ENCODE data around the gene PTGIS.

Gene PTGIS

DNA sequence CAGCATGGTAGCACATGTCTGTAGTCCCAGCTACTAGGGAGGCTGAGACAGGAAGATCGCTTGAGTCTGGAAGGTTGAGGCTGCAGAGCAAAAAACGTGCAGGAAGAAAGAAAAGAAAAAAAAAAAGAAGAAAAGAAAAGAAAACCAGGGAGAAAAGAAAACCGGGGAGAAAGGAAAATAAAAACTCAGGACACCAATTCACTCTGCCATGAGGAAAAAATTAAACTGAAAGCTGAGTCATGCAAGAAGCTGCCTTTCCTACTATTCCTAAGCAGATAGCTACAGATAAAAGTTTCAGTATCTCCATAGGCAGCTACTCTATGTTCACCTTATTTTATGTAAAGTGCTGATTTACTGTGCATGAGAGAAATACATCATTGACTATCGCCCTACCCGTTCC is 10.5 kb downstream of the PTGIS start:
- DNase-seq, result no peak

DNA sequence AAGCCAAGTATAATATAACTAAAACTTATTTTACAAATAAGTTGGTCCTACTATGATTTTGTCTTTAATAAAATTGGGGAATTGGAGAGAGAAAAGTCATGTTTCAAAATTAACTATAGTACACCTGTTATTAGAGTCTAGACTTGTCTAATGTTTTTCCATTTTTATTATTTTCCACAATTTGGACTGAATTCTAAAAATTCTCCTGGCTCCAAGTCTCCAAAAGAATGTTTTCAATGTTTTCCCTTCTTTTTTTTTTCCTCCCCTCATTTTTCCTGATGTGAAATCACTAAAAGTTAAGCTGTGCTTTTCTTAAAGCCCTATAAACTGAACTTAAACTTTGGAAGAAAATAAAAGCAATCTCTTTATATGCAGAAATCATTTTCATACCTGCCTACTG is 11.3 kb downstream of the PTGIS start:
- DNase-seq, result no peak

DNA sequence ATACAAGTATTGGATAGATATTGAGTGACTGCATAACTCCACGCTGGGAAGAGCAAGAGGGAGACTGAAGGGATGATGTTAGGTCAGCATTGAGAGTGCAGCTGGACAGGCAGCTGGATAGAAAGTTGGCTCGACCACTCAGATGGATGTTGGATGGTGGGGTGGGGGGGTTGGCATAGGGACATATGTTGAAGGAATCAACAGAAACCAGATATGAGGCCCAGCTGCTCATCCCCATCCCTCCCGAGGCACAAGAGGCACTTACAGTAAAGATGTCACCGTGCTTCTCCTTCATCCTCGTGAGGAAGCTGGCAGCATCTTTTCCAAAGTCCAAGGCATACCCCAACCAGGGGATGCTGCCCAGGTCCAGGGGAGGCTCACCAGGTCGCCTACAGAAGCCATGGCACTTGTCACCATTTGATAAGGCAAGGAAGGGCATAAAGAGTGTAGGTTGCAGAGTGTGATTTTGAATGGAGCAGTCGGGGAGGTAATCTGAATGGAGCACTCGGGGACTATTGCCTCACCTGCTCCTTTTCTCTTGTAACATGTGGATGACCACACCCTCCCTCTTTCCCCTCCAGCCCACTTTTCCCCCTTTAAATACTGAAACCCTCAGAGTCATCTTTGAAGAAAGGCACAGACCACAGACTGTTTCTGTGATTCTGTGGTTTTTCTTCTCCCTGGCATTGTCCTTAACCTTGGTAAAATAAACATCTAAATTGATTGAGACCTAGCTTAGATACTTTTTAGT is 18.0 kb downstream of the PTGIS start:
- DNase-seq, result no peak

DNA sequence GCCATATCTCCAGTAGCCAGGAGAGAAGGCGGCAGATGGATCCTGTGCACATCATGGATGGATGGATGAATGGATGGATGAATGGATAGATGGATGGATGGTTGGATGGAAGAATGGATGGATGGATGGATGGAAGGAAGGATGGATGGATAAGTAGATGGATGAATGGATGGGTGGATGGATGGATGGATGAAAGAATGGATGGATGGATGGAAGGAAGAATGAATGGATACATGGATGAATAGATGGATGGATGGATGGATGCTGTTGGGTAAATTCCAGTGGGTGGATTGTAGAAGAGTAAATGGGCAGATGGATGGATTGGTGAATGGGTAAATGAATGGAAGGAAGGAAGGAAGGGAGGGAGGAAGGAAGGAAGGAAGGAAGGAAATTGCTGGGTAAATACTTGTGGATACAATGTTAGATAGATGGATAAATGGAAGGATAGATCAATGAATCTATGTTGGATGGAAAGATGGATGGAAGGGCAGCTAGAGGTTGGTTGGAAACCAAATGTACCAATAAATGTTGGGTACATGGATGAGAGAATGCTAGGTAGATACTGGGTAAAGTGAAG is 19.5 kb downstream of the PTGIS start:
- no peak for DNase-seq

DNA sequence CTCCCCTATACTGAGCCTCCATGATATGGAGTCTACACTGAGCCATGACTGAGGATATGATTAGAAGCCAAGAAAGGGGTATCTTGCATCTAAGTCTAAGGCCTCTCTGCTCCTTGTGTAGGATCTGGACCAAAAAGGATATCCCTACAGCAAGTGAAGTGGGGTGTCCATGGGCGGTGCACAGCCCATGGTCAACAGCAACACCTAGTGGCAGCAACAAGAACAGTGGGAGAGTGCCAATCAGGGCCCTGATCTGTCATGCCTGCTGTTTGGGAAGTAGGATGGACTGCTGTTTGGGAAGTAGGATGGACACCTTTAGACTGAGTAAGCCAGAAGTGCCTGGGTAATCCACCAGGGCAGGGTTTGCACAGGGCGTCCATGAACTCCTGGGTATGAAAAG is 22.4 kb downstream of the PTGIS start:
- no peak for DNase-seq

DNA sequence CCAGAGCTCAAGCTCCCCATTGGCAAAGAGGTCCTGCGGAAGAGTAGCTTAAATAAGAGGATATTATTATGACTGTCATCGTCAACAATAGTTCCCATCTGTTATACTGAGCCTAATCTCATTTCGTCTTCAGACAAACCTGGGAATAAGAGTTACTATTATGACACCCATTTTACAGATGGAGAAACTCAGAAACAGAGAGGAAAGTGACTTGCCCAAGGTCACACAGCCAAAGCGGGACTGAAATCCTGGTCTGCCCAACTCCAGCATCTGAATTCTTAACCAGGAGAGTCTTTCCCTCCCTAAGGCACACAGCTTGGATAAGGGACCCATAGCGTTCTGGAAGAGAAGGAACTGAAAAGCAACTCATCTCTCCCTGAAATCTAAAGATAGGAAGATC is 23.4 kb downstream of the PTGIS start:
- DNase-seq, result no peak

DNA sequence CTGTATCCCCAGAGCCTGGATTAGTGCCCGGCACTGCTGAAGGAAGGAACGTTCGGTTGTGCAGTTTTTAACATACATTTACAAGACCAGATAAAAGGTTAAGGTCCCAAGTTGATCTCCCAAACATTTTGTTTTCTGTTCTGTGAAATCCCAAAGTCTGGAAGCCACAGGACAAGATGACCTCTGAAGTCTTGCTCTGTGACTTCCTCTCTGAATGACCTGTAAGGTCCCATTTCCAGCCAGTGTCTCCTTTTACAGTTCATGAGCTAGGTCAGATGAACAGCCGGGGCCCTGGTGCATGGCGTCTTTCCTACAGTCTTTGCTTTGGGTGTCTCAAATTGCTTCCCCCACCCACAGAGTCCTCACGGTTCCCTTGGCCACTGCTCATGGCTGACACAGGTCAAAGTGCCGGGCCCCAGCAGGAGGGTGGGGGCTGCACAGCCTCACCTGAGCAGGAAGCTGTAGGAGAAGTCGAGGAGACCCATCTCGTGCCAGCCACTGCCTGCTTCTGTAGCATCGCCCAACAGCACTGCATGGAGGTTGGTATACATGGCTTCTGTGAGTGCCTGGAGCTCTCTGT is 24.0 kb downstream of the PTGIS start:
- no peak for DNase-seq

DNA sequence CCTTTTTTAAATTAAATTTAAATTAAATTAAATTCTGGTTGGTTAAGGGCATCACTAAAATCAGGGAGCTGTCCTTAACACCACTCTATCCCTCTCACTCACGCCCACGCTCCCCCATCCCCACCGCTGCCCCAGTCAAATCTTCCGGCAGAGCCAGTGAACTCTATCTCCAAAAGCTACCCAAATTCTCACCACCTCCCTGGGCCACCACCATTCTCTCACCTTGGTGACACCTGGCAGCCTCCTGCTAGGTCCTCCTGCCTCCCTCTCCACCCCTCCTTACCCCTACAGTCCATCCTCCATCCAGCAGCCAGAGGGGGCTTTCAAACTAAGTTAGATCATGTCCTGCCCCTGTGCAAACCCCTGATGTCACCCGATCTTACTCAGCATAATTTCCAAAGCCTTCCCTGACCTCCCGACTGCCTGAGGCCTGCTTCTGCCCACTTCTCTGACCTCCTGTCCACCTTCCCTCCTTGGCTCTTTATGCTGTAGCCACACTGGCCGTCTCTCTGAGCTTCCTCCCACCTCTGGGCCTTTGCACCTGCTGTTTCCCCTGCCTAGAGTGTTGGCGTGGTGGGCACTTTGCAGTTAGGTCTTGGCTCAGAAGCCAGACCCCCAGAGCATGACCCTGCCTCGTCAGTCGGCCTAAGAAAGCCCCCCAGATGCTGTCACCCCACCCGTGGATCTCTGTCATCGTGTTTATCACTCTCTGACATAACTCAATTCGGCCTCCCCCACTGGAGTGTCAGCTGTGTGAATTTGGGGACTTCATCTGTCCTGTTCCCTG is 24.7 kb downstream of the PTGIS start:
- DNase-seq, result no peak

DNA sequence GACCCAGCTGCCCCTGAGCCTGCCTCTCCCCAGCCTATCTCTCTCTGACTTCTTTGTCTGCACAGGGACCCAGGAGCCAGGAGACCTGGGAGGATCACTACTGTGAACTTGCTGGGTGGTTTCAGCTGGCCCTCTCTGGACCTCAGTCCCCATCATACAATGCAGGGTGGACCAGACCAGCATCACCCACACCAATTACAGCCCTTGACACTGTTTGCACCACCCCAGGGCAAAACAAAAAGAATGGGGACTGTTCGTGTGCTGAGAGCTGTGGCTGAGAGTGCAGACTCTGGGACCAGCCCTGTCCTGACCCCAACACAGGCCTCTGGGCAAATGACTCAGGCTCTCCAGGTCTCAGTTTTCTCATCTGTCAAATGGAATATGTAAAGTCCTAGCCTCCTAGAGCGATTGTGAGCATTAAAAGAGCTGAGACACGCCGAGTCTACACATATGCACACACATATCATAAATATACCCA is 25.4 kb downstream of the PTGIS start:
- DNase-seq, result no peak

DNA sequence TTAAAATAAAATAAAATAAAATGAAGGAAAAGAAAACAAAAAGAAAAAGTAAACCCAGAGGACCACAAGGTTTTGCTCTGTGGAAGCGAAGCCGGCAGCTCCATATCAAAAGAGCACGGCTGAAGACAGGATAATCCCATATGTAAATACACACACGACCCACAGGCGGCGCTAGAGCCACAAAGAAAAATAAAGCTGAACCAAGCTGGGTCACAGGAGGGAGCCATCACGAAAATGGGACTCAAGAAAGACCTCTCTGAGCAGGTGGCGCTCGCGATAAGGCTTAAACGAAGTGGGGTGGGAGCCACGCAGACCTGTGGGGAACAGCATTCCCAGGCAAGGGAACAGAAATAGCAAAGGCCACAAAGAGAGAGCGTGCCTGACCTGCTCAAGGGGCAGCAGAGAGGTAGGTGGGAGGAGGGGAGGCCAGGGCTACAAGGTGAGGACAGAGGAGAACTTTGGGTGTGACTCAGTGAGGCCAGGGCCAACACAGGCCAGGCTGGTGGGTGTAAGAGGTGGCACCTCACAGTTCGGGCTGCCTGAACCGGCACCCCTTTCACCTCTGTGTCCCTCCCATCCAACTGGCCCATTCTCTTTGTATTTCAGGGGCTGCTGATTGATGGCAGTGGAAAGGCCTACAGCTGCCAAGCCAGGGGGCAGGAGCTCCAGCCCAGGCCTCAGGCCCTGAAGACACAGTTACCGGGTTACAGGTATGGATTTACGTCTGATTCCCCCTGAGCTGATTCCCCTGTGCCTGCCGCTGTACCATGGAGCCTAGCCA is 26.0 kb downstream of the PTGIS start:
- DNase-seq, result peak; percentile 70

DNA sequence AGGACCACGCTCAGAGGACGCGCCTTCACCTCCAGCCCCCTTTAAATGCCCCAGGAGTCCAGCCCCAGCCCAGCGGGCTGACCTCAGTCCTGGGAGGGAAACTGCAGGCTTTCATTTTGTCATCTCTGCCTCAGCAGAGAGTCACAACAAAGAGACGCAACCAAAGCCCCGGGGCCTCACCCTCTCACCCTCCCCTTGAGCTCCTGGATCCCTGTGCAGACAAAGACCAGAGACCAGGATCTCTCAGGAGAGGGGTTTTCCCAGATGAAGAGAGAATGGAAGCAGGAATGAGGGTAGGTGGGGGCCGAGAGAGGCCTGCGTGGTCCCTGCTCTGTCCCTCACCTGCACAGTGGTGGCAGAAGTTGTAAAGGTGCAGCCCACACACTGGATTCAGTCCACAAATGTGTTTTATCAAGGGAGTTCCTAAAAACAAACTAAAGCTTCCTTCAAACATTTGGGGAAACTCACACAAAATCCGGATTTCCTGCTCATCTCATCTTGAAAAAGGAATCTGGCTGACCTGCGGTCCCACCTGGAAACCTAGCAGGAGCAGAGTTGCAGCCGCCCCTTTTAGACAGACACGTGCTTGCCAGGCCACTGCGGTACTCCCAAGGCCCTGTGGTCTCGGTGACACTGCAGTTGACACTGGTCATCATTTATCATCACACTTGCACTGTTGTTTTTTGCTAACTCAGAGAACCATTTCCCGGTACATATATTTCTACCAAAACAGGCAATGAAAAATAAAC is 27.1 kb downstream of the PTGIS start:
- DNase-seq, result no peak

DNA sequence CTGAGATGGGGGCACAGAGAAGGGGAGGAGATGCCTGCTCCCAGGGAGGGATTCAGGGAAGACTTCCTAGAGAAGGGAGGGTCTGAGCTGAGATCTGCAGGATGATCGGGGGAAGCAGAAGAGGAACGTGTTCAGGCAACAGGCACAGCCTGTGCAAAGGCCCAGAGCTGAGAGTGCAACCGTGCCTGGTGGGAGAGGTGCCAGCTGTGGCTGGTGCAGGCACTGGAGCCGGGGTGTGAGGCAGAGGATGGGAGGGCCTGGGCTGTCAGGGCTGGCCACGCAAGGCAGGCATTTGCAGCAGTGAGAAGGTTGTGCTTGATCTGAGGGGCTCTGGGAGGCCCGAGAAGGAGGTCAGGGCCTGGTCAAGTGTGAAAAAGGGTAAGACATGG is 27.7 kb downstream of the PTGIS start:
- DNase-seq, result no peak

DNA sequence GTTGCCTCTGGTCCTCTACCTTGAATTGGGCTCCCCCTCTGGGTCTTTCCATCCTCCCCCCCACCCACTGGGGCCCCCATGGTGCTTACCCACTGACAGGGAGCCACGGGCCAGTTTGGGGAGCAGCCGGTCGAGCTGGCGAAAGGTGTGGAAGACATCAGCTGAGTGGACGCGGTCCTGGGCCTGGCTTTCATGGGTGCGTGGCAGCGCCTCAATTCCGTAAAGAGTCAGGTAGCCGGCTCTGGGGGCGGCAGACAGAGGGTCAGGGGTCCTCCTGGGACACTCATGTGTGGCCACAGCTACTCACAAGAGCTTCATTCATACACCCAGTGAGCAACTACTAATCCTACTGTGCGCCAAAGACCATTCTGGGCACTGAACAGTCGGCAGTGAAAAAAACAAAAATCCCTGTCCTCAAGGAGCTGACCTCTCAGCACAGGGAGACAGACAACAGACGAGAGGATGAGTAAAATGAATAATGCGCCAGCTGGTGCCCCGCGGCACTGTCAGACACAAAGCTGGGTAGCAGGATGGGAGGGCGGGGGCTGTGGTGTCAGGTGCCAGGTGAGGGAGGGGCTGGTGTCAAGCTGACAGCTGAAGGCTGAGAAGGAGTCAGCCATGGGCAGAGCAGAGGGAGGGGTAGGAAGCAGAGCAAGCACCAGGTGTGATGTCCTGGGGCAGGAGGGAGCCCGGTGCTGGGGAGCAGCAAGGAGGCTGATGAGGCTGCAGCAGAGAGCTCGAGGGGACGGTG is 28.3 kb downstream of the PTGIS start:
- DNase-seq, result no peak

DNA sequence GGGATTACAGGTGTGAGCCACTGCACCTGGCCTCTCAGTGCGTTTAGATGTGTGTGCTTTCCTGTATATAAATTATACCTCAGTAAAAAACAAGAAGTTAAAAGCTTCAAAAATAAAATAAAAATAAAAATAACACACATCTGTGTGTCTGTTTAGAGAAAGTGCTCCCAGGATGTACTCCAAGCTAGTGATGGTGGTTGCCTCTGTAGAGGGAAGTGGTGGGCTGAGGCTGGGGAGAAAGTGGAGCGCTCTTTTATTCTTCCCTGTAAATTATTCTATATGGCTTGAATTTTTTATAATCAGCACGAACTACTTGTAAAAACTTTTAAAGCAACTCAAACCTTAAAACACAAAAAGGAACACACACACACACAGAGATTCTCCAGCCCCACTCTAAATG is 29.0 kb downstream of the PTGIS start:
- no peak for DNase-seq

DNA sequence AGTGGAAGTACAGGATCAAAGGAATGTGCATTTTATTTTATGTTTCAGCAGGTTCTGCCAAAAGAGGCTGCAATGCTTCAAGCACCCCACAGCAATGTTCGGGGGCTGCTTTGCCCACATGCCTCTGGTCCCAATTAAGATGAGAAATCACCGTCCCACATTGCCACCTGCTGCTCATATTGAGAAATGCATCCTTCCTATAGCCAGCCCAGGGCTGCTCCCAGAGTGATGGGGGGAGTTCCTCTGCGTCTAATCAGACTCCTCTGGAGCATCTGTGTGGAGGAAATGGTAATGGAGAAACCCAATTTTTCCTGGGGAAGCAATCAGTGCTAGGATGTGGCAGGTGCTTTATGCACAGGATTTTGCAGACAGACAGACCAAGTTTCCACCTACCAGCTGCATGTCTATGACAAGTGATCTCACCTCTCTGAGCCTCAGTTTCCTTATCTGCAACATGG is 33.7 kb downstream of the PTGIS start:
- DNase-seq, result peak; percentile 64

DNA sequence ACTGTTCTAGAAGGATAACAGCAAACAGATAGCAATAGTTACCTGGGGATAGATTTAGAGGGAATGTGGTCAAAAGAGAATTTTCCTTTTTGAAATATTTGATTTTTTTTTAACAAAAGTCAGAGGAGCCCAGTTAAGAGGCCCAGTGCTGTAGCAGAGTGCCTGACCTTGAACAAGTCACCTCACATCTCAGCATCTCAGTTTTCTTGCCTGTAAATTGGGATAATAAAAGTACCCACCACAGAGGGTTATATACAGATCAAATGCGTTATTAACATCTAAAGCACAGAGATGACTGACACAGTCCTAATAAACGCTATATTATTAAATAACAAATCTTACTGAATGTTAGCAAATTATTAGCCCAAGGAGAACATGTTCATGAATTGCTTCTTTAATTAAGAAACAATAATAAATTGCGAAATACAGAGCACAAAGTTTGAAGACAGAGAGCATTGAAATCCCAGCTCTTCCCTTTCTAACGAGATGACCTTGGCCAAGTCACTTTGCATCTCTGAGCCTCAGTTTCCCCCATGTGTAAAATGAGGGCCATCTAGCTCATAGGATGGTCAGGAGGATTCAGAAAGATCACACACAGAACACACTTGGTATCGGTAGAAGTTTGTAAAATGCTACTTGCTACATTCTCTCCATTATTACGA is 35.5 kb downstream of the PTGIS start:
- DNase-seq, result no peak

DNA sequence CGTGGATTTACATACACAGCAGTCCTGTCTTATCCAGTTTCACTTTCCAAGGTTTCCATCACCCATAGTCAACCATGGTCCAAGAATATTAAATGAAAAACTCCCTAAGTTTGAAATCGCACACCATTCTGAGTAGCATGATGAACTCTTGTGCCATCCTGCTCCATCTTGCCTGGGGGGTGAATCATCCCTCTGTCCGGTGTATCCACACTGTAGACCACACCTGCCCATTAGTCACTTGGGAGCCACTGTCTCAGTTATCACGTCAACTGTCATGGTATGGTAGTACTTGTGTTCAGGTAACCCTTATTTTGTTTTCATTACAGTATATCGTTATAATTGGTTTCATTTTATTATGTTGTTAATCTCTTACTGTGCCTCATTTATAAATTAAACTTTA is 38.5 kb downstream of the PTGIS start:
- DNase-seq, result no peak

DNA sequence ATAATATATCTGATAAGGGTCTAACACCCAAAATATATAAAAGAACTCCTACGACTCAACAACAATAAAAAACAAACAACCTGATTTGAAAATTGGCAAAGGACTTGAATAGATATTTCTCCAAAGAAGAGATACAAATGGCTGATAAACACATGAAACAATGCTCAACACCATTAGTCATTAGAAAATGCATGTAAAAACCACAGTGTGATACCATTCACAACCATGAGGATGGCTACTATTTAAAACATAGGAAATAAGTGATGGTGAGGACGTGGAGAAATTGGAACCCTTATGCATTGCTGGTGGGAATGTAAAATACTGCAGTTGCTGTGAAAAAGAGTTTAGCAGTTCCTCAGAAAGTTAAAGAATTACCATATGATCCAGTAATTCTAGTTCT is 41.4 kb downstream of the PTGIS start:
- DNase-seq, result no peak

DNA sequence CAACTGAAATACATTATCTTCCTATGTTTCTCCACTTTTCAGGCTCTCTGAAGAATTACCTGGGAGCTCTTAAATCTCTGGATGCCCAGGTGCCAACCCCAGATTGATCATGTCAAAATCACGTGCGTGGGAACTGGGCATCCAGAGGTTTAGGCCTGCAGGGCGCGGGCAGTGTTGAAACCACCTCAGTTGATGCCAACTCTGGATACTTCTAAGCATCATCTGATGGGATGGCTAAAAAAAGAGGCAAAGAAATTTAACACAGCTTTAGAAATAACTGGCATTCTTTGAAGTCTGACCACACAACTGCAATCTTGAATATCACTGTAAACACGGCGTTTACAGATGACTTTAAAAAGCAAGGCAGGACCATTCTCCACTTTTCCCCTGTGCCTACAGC is 41.9 kb downstream of the PTGIS start:
- DNase-seq, result no peak

DNA sequence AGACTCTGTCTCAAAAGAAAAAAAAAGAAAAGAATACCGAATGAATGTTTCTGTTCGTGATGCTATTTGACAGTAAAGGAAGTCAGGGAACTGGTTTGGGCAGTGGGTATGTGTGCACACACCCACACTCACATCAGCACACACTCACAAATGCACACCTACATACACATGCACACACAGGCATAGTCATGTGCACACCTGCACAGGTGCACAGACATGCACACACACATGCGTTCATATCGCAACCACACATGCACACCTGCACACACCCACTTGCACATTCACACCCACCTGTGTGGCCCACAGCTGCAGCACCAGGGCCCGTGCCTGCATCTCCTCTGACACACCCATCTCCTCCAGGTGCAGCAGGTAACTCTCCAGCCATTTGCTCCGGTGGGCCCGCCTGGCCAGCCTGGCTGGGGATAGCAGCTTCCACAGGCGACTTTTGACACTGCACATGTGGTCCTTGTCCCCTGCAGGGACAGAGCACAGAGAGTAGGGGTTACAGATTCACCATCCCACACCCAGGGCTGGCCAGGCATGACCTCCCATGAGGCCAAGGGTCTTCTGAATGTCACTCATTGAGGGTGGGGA is 44.1 kb downstream of the PTGIS start:
- DNase-seq, result no peak

Measured in CD4-positive, alpha-beta T cell treated with Interleukin-21 for 1 hour (primary cell).